HepG2 (cell line): ENCODE results near the gene SIAH1. TPM values are rescaled to one million over a fixed set of nuclear protein-coding genes. Genes with fewer than 3 reads are reported as not detected.

ENCODE experiments used
- CEBPG ChIP-seq: IDR thresholded peaks from 2 replicates; pipeline ENCODE4 v1.6.1; 2016
- GABPB1 ChIP-seq: IDR thresholded peaks from 2 replicates; pipeline ENCODE4 v1.6.1; 2016; ENCODE audit warnings: mild to moderate bottlenecking, missing genetic modification reagents, moderate library complexity, missing compliant biosample characterization
- HIVEP1 ChIP-seq: sonication (generic); formaldehyde crosslinking; IDR thresholded peaks from 2 replicates; pipeline ENCODE4 v1.4.0; 2020; ENCODE audit warnings: mild to moderate bottlenecking, missing genetic modification reagents
- IKZF1 ChIP-seq: fragments of 450-650 bp; IDR thresholded peaks from 2 replicates; pipeline ENCODE4 v1.7.1; 2016
- MEIS2 ChIP-seq: sonication (generic); formaldehyde crosslinking; IDR thresholded peaks from 2 replicates; pipeline ENCODE4 v1.9.0; 2021; ENCODE audit warnings: mild to moderate bottlenecking, missing genetic modification reagents
- MIXL1 ChIP-seq: IDR thresholded peaks from 2 replicates; pipeline ENCODE4 v1.6.1; 2016
- PITX1 ChIP-seq: sonication (generic); formaldehyde crosslinking; IDR thresholded peaks from 2 replicates; pipeline ENCODE4 v1.5.1; 2020; ENCODE audit warnings: mild to moderate bottlenecking, missing genetic modification reagents
- PPARG ChIP-seq: conservative IDR thresholded peaks from 2 replicates; pipeline ENCODE4 v1.6.1; 2016; ENCODE audit warnings: missing biosample characterization, missing genetic modification reagents
- REL ChIP-seq: sonication (generic); formaldehyde crosslinking; conservative IDR thresholded peaks from 2 replicates; pipeline ENCODE4 v1.8.0; 2022; ENCODE audit warnings: mild to moderate bottlenecking, missing genetic modification reagents, moderate library complexity
- SMARCC2 ChIP-seq: fragments of 450-650 bp; IDR thresholded peaks from 2 replicates; pipeline ENCODE4 v1.6.1; 2017; ENCODE audit warnings: antibody characterized with exemption, mild to moderate bottlenecking
- TBX2 ChIP-seq: sonication (generic); formaldehyde crosslinking; IDR thresholded peaks from 2 replicates; pipeline ENCODE4 v1.5.0; 2020; ENCODE audit warnings: missing genetic modification reagents, mild to moderate bottlenecking, borderline replicate concordance
- TOPORS ChIP-seq: sonication (generic); formaldehyde crosslinking; IDR thresholded peaks from 2 replicates; pipeline ENCODE4 v1.8.0; 2023; ENCODE audit warnings: mild to moderate bottlenecking, missing genetic modification reagents
- ZFY ChIP-seq: sonication (generic); formaldehyde crosslinking; IDR thresholded peaks from 2 replicates; pipeline ENCODE4 v1.4.0; 2020; ENCODE audit warnings: missing genetic modification reagents
- ZMYM4 ChIP-seq: sonication (generic); formaldehyde crosslinking; IDR thresholded peaks from 2 replicates; pipeline ENCODE4 v1.8.1; 2023; ENCODE audit warnings: mild to moderate bottlenecking, missing genetic modification reagents
- ZNF12 ChIP-seq: sonication (generic); formaldehyde crosslinking; IDR thresholded peaks from 2 replicates; pipeline ENCODE4 v1.5.0; 2020; ENCODE audit warnings: missing genetic modification reagents
- ZNF292 ChIP-seq: sonication (generic); formaldehyde crosslinking; IDR thresholded peaks from 2 replicates; pipeline ENCODE4 v1.8.1; 2022; ENCODE audit warnings: mild to moderate bottlenecking, low read depth, missing genetic modification reagents, borderline replicate concordance
- ZNF33A ChIP-seq: sonication (generic); formaldehyde crosslinking; IDR thresholded peaks from 2 replicates; pipeline ENCODE4 v1.5.1; 2020; ENCODE audit warnings: missing genetic modification reagents, mild to moderate bottlenecking, moderate library complexity, borderline replicate concordance
- ZSCAN21 ChIP-seq: sonication (generic); formaldehyde crosslinking; IDR thresholded peaks from 2 replicates; pipeline ENCODE4 v1.8.0; 2022; ENCODE audit warnings: mild to moderate bottlenecking, missing genetic modification reagents, moderate library complexity, borderline replicate concordance
- polyA plus RNA-seq, 8 experiments: library from polyadenylated mRNA; depleted of rRNA in 3 of 8; stranded (reverse) in 7 of 8; unstranded in 1 of 8; fragments of >200 nt; fragmentation: Illumina TruSeq in 4 of 8; extraction: Trizol in 4 of 8; gene quantifications; 2 replicates each; pipeline versions ENCODE4 v1.2.1 to v1.2.3, GENCODE V29; 2011 to 2016; ENCODE audit warnings: low read depth in 4 of 8, missing spikeins in 1 of 8, mixed read lengths in 1 of 8; ENCODE audit not compliant: insufficient read depth in 1 of 8
- total RNA-seq, 5 experiments: library from RNA; depleted of rRNA; stranded (reverse); fragments of >200 nt; fragmentation: Illumina TruSeq; extraction: Trizol; gene quantifications; 2 replicates each; pipeline ENCODE4 v1.2.3, GENCODE V29; 2016; ENCODE audit warnings: low read depth in 1 of 5
- TF ChIP-seq, protein P1 (sequence below): sonication (generic); formaldehyde crosslinking; IDR thresholded peaks from 2 replicates; pipeline ENCODE4 v1.4.0; 2020; ENCODE audit warnings: missing genetic modification reagents, borderline replicate concordance
- TF ChIP-seq, protein P2 (sequence below): sonication (generic); formaldehyde crosslinking; conservative IDR thresholded peaks from 2 replicates; pipeline ENCODE4 v1.4.0; 2020; ENCODE audit warnings: missing genetic modification reagents
- TF ChIP-seq, protein P3 (sequence below): sonication (generic); formaldehyde crosslinking; conservative IDR thresholded peaks from 2 replicates; pipeline ENCODE4 v1.5.0; 2020; ENCODE audit warnings: missing genetic modification reagents
- TF ChIP-seq, protein P4 (sequence below): sonication (generic); formaldehyde crosslinking; IDR thresholded peaks from 2 replicates; pipeline ENCODE4 v1.4.0; 2020; ENCODE audit warnings: missing genetic modification reagents
- TF ChIP-seq, protein P5 (sequence below): IDR thresholded peaks from 2 replicates; pipeline ENCODE4 v1.6.1; 2016; ENCODE audit warnings: missing genetic modification reagents, missing compliant biosample characterization

SIAH1 gene
- total and polyA plus RNA-seq, 2 of the 13 experiments (the other 11 are each of a cell fraction or from before 2014, with no cell fraction given): 16.0 to 28.6 TPM

DNA sequence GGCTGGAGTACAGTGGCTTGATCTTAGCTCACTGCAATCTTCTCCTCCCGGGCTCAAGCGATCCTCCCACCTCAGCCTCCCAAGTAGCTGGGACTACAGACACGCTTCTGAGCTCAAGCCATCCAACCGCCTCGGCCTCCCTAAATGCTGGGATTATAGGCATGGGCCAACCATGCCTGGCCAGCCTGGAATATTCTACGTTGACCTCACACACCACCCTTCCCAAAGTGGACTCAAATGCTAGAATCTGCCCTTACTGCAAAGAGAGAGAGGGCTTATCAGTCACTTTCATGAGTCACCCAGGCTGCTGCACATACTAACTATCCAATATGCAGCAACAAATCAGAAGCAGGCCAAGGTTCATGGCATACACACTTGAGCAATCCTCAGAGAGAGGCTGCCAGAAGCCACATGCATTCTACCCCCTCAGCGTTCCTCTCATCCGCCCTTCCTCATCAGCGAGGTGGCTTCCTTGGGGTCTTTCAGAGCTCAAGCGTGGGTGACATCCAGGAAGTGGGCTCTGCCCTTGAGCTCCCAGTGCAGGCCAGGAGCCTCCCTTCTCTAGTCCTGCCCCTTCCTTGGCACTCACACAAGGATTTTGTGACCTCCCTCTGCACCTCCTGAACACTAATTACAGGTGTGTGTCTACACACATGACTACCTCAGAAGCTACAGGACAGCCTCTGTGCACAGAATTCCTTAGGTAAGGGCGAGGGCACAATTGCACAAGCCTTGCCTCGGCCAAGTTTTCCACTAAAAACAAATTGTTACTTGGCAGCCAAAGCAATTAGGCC is 24.8 kb upstream of the SIAH1 start (continued):
- TF ChIP-seq TBX2 (CRISPR knock-in tag): peak; percentile 63; the same call in 1 of the 2 replicates
- TF ChIP-seq TOPORS (CRISPR knock-in tag): peak; percentile 78; the same call in 1 of the 2 replicates
- peak; percentile 36; the same call in 1 of the 2 replicates for TF ChIP-seq ZFY (CRISPR knock-in tag)
- TF ChIP-seq, protein P1, sequence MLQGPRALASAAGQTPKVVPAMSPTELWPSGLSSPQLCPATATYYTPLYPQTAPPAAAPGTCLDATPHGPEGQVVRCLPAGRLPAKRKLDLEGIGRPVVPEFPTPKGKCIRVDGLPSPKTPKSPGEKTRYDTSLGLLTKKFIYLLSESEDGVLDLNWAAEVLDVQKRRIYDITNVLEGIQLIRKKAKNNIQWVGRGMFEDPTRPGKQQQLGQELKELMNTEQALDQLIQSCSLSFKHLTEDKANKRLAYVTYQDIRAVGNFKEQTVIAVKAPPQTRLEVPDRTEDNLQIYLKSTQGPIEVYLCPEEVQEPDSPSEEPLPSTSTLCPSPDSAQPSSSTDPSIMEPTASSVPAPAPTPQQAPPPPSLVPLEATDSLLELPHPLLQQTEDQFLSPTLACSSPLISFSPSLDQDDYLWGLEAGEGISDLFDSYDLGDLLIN (CRISPR knock-in tag): no peak
- no peak for TF ChIP-seq ZSCAN21
- TF ChIP-seq REL (CRISPR knock-in tag): no peak
- peak; percentile 100 for TF ChIP-seq ZNF12 (CRISPR knock-in tag)
- TF ChIP-seq ZNF292 (CRISPR knock-in tag): peak; percentile 91
- TF ChIP-seq ZNF33A (CRISPR knock-in tag): no peak
- 0 out of 2 replicates have a peak, but pooled peaks have one; percentile 69 for TF ChIP-seq SMARCC2
- TF ChIP-seq PPARG (CRISPR knock-in tag): peak; percentile 99
- TF ChIP-seq MIXL1: peak; percentile 67
- peak; percentile 12; the same call in 1 of the 2 replicates for TF ChIP-seq ZMYM4 (CRISPR knock-in tag)
- peak; percentile 34; the same call in 1 of the 2 replicates for TF ChIP-seq GABPB1
- TF ChIP-seq MEIS2 (CRISPR knock-in tag): 0 out of 2 replicates have a peak, but pooled peaks have one; percentile 21
- TF ChIP-seq, protein P2, sequence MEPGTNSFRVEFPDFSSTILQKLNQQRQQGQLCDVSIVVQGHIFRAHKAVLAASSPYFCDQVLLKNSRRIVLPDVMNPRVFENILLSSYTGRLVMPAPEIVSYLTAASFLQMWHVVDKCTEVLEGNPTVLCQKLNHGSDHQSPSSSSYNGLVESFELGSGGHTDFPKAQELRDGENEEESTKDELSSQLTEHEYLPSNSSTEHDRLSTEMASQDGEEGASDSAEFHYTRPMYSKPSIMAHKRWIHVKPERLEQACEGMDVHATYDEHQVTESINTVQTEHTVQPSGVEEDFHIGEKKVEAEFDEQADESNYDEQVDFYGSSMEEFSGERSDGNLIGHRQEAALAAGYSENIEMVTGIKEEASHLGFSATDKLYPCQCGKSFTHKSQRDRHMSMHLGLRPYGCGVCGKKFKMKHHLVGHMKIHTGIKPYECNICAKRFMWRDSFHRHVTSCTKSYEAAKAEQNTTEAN: peak; percentile 73; the same call in 1 of the 2 replicates
- peak; percentile 64; the same call in 1 of the 2 replicates for TF ChIP-seq HIVEP1 (CRISPR knock-in tag)
- peak; percentile 93 for TF ChIP-seq CEBPG (CRISPR knock-in tag)
- no peak for TF ChIP-seq IKZF1
- TF ChIP-seq, protein P3, sequence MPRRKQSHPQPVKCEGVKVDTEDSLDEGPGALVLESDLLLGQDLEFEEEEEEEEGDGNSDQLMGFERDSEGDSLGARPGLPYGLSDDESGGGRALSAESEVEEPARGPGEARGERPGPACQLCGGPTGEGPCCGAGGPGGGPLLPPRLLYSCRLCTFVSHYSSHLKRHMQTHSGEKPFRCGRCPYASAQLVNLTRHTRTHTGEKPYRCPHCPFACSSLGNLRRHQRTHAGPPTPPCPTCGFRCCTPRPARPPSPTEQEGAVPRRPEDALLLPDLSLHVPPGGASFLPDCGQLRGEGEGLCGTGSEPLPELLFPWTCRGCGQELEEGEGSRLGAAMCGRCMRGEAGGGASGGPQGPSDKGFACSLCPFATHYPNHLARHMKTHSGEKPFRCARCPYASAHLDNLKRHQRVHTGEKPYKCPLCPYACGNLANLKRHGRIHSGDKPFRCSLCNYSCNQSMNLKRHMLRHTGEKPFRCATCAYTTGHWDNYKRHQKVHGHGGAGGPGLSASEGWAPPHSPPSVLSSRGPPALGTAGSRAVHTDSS: no peak
- TF ChIP-seq, protein P4, sequence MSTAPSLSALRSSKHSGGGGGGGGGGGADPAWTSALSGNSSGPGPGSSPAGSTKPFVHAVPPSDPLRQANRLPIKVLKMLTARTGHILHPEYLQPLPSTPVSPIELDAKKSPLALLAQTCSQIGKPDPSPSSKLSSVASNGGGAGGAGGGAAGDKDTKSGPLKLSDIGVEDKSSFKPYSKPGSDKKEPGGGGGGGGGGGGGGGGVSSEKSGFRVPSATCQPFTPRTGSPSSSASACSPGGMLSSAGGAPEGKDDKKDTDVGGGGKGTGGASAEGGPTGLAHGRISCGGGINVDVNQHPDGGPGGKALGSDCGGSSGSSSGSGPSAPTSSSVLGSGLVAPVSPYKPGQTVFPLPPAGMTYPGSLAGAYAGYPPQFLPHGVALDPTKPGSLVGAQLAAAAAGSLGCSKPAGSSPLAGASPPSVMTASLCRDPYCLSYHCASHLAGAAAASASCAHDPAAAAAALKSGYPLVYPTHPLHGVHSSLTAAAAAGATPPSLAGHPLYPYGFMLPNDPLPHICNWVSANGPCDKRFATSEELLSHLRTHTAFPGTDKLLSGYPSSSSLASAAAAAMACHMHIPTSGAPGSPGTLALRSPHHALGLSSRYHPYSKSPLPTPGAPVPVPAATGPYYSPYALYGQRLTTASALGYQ (CRISPR knock-in tag): 0 out of 2 replicates have a peak, but pooled peaks have one; percentile 33
- TF ChIP-seq, protein P5, sequence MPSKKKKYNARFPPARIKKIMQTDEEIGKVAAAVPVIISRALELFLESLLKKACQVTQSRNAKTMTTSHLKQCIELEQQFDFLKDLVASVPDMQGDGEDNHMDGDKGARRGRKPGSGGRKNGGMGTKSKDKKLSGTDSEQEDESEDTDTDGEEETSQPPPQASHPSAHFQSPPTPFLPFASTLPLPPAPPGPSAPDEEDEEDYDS (CRISPR knock-in tag): peak; percentile 48; the same call in 1 of the 2 replicates
- peak; percentile 69 for TF ChIP-seq PITX1
